ENCODE measurements around the gene STARD5. TPM values are rescaled to one million over a fixed set of nuclear protein-coding genes. Genes with fewer than 3 reads are reported as not detected.

Gene STARD5
- total RNA-seq, 1 experiment from 2014 or later, result 1.0 TPM

- ChIA-PET POLR2A (no interaction called here), CTCF (no interaction called here)
- no peaks in the 10 kb centered on the region for H3K27me3 ChIP-seq (replicated peaks; ENCODE audit: control insufficient read depth, insufficient read depth, low read length)
- Mint-ChIP-seq H3K9me3 (ENCODE audit: unreplicated experiment) (peaks cover 10% of the 10 kb centered on the region), H3K4me1 (ENCODE audit: low read depth, unreplicated experiment) (no peaks in the 10 kb centered on the region), H3K4me3 (ENCODE audit: unreplicated experiment) (no peak overlapping the region), H3K36me3 (ENCODE audit: insufficient read depth, unreplicated experiment) (no peaks in the 10 kb centered on the region), H3K27me3 (ENCODE audit: insufficient read depth, unreplicated experiment) (peaks cover 18% of the 10 kb centered on the region), H3K27ac (ENCODE audit: unreplicated experiment) (no peak overlapping the region)
- no peaks in the 10 kb centered on the region for H3K9me3 ChIP-seq
- no peak overlapping the region for H3K4me3 ChIP-seq (ENCODE audit: low read depth, low read length)
- no TSS peak for BruUV-seq (replicated peaks)
- intact Hi-C loops (cut with micrococcal nuclease; ENCODE audit: unreplicated experiment), result no loop called here
- H3K36me3 ChIP-seq (ENCODE audit: control insufficient read depth, insufficient read depth, low read length), result no peaks in the 10 kb centered on the region
- H3K4me1 ChIP-seq, result no peaks in the 10 kb centered on the region
- TF ChIP-seq, protein P1, sequence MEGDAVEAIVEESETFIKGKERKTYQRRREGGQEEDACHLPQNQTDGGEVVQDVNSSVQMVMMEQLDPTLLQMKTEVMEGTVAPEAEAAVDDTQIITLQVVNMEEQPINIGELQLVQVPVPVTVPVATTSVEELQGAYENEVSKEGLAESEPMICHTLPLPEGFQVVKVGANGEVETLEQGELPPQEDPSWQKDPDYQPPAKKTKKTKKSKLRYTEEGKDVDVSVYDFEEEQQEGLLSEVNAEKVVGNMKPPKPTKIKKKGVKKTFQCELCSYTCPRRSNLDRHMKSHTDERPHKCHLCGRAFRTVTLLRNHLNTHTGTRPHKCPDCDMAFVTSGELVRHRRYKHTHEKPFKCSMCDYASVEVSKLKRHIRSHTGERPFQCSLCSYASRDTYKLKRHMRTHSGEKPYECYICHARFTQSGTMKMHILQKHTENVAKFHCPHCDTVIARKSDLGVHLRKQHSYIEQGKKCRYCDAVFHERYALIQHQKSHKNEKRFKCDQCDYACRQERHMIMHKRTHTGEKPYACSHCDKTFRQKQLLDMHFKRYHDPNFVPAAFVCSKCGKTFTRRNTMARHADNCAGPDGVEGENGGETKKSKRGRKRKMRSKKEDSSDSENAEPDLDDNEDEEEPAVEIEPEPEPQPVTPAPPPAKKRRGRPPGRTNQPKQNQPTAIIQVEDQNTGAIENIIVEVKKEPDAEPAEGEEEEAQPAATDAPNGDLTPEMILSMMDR (IDR thresholded peaks at IDR 0.05; ENCODE audit: insufficient read depth in 1 of 2, low read depth in 1 of 2, low read length in 1 of 2, severe bottlenecking in 1 of 2, unreplicated experiment in 1 of 2), result no peak
- DNase-seq, result no peak
These were observed 42.5 kb downstream of the STARD5 start for GRCh38 chr15:81281456-81281735.

DNA sequence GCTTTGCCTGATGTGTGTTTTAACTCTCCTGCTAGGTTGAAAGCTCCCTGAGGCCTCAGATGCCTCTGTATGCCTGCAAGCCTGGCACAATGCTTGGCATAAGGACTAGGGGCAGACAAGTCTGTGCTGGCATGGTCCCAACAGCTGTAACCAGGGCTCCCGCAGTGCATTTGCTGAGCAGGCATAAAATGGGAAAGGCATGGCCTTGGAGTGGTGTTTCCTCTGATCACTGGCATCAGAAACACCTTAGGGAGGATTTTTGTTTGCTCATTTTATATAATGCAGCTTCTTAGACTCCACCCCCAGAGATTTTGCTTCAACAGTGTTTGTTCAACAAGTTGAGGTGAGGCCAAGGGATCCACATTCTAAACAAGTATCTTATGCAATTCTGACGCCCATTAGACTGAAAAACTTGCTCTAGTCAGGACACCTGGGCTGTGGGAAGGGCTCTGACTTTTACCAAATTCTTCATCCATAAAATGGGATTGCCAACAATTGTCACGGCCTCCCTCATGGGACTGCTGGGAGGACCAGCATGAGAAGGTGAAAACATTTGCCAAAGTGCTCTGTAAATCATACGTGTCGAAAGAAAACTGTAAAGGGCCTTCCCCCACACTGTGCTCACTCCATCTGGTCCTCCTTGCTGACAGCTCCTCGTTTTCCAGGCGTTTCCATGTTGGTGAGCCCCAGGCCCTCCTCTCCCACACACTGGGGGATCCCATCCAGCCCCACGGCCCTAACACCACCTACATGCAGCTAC, 43.1 kb downstream of the STARD5 start:
- Mint-ChIP-seq H3K36me3 (ENCODE audit: insufficient read depth, unreplicated experiment) (no peaks in the 10 kb centered on the region), H3K27me3 (ENCODE audit: insufficient read depth, unreplicated experiment) (peaks cover 13% of the 10 kb centered on the region), H3K4me3 (ENCODE audit: unreplicated experiment) (no peak overlapping the region), H3K27ac (ENCODE audit: unreplicated experiment) (no peak overlapping the region), H3K4me1 (ENCODE audit: low read depth, unreplicated experiment) (no peaks in the 10 kb centered on the region), H3K9me3 (ENCODE audit: unreplicated experiment) (peaks cover 10% of the 10 kb centered on the region)
- no peak for DNase-seq
- H3K36me3 ChIP-seq (ENCODE audit: control insufficient read depth, insufficient read depth, low read length), result no peaks in the 10 kb centered on the region
- H3K4me3 ChIP-seq (ENCODE audit: low read depth, low read length), result no peak overlapping the region
- TF ChIP-seq, protein P1 (IDR thresholded peaks at IDR 0.05; ENCODE audit: insufficient read depth in 1 of 2, low read depth in 1 of 2, low read length in 1 of 2, severe bottlenecking in 1 of 2, unreplicated experiment in 1 of 2), result no peak
- ChIA-PET CTCF (interaction anchor here (0.9 to 1.4 kb wide), 2 partner anchors 15 to 130 kb away, joined by 3 to 5 read pairs; no protein-coding TSS in a partner anchor), POLR2A (no interaction called here)
- BruUV-seq (replicated peaks), result no TSS peak
- intact Hi-C loops (cut with micrococcal nuclease; ENCODE audit: unreplicated experiment), result no loop called here
- H3K27me3 ChIP-seq (replicated peaks; ENCODE audit: control insufficient read depth, insufficient read depth, low read length), result no peaks in the 10 kb centered on the region
- no peaks in the 10 kb centered on the region for H3K9me3 ChIP-seq
- H3K4me1 ChIP-seq, result no peaks in the 10 kb centered on the region

- CTCF ChIA-PET, result interaction anchor here (0.9 to 1.7 kb wide), 3 partner anchors 14 to 131 kb away, joined by 3 to 5 read pairs (median 5); no protein-coding TSS in a partner anchor
- peaks cover 10% of the 10 kb centered on the region for H3K9me3 Mint-ChIP-seq (ENCODE audit: unreplicated experiment)
- no peaks in the 10 kb centered on the region for H3K4me1 ChIP-seq
- H3K4me3 ChIP-seq (ENCODE audit: low read depth, low read length), result no peak overlapping the region
- intact Hi-C loops (cut with micrococcal nuclease; ENCODE audit: unreplicated experiment), result loop anchor here (5.0 kb wide), 1 partner anchor 42 kb away; the partner anchor contains the start of gene STARD5
- H3K27me3 Mint-ChIP-seq (ENCODE audit: insufficient read depth, unreplicated experiment), result peaks cover 9% of the 10 kb centered on the region
- TF ChIP-seq, protein P1 (IDR thresholded peaks at IDR 0.05; ENCODE audit: insufficient read depth in 1 of 2, low read depth in 1 of 2, low read length in 1 of 2, severe bottlenecking in 1 of 2, unreplicated experiment in 1 of 2), result no peak
- no peaks in the 10 kb centered on the region for H3K36me3 ChIP-seq (ENCODE audit: control insufficient read depth, insufficient read depth, low read length)
- no peak overlapping the region for H3K4me3 Mint-ChIP-seq (ENCODE audit: unreplicated experiment)
- BruUV-seq (replicated peaks), result no TSS peak
- no peaks in the 10 kb centered on the region for H3K27me3 ChIP-seq (replicated peaks; ENCODE audit: control insufficient read depth, insufficient read depth, low read length)
- no peaks in the 10 kb centered on the region for H3K36me3 Mint-ChIP-seq (ENCODE audit: insufficient read depth, unreplicated experiment)
- POLR2A ChIA-PET, result no interaction called here
- no peaks in the 10 kb centered on the region for H3K4me1 Mint-ChIP-seq (ENCODE audit: low read depth, unreplicated experiment)
- DNase-seq, result no peak
- H3K27ac Mint-ChIP-seq (ENCODE audit: unreplicated experiment), result no peak overlapping the region
- H3K9me3 ChIP-seq, result no peaks in the 10 kb centered on the region
These were observed 44.1 kb downstream of the STARD5 start for GRCh38 chr15:81279621-81280485.

All from Caco-2 (cell line).